Activated naive CD4-positive, alpha-beta T cell treated with Interleukin-2 at 50 U/mL for 16 hours (primary cell): ENCODE measurements around the gene KIAA1328.

ENCODE experiments used
- DNase-seq: peaks from one replicate; pipeline ENCODE4 v3.0.0-alpha.2; 2020

The KIAA1328 gene

DNA sequence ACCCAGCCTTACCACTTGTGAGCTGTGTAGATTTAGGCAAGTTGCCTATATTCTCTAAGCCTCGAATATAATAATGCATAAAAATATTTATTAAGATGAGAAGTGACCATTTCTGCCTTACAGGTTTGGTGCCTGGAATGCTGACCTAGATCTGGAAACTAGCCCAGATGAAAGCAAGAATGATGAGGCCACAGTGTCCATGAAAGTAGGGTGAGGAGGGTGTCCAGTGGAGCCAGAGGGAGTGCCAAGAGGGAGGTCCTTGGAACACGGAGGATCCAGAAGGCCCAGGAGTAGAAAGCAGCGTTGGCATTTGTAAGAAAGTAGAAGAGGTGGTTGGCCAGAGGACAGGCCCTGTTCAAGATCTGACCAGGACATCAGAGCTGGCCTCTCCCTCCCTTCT, 402.3 kb downstream of the KIAA1328 start:
- no peak for DNase-seq

DNA sequence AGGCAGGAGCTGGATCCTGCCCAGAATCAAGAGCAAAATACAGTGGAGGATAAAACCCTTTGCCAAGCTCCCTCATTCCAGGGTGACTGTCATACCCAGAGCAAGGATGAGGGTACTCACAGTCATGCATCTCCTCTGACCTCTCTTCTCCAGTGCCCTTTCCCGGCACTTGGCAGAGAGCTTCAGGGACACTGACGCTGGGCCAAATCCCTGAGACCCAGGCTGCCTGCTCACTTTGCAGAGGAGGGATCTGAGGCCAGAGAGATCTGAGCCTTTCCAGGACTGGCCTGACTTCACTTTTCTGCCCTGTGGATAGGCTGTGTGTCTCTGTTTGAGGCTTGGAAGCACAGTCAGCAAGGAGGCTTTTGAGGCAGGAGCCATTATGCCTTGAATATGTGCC, 406.7 kb downstream of the KIAA1328 start:
- DNase-seq = no peak

DNA sequence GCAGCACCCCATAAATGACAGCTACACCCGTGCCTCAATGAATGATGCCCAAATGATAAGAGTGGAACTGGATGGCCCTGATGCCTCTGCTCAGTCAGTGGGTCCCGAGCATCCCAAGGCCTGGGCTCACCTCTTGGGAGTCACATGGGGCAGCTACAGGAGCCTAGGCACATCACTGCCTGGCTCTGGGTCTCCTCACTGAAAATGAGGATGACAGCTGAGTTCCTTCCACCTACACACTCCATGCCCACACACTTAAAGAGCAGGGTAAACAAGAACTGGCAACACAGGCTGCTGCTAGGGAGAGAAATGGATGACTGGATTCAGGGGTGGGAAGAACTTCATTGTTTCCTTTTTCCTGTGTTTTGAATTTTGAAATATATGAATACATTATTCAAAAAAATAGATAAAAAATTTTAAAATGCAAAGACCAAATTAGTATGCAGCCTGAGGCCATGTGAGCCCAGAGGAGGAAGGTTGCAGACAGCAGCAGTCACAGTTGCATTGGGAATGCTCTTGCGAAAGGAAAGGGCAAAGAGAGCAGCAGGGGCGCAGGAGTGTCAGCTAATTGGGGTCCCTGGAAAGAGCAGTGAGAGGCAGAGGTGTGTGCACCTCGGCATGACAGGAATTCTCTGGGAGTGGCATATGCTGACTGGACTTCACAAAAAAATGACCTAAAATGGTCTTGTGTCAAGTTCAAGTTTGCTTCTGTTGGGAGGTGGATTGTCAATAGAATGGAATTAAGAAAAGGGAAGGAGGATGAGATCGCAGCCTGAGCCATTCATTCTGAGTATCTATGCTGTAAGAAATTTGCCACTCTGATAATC, 409.6 kb downstream of the KIAA1328 start:
- DNase-seq = no peak

DNA sequence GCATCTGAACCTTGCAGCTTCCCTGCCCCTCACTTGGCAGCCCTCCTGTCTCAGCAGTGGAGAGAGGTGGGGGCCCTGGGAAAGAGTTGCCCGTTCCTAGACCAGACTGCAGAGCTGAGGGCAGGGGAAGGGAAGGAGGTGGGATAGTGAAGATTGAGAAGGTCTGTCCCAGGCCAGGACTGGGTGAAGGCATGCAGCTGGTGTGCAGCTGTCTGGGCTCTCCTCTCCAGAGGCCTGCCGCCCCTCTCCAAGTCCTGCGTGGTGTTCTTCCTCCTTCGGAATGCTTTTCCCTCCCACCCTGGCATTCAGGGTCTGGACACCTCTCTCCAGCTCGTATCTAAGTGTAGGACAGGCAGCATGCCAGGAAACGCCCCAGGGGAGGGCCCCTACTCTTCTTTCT, 413.2 kb downstream of the KIAA1328 start:
- DNase-seq = no peak

DNA sequence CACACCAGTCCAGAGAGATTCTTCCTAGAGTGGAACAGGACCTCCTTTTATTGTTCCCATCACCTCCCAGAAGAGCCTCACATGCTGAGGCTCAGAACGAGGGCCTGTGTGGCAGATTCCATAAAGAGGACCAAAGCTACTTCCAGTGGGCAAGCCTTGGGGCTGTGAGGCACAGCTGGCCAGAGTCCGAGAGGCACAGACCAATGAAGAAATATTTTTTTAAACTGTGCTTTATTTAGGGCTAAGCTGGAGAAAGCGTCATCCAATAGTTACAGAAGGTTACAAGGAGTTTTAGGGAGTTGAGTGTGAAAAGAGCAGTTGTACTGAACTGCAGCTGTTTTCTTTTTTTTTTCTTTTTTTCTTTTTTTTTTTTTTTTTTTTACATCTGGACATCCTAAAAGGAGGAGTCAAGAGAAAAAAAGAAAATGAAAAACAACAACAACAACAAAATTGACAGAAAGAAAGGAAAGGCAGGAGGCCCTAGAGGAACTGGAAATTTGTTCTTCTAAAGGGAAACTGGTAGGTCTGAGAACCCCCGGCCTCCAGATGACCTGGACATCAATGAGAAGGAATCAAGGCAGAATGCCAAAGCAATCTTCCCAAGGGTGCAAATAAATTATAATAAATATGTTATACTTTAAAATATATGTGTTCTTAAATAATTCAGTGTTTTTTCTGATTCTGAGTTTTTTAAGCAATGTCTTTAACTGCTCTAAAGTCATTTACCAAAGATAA, 414.1 kb downstream of the KIAA1328 start:
- no peak for DNase-seq

DNA sequence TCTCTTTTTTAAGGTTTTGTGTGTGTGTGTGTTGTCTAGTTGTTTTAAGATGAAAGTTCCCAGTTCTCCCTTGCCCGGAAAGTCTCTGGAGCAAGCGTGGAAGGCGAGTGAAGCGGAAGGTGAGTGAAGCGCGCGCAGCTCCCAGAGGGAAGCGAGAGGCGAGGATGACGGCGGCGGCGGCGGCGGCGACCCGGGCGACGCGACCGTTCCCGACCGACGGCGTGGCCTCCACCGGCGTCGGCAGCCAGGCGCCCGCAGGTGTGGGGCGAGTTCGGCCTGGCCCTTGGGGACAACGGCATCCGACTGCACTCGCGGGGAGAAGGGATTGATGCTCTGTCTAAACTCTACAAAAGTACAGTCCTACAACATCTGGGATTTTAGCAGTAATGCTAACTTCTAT, 414.8 kb downstream of the KIAA1328 start:
- no peak for DNase-seq

DNA sequence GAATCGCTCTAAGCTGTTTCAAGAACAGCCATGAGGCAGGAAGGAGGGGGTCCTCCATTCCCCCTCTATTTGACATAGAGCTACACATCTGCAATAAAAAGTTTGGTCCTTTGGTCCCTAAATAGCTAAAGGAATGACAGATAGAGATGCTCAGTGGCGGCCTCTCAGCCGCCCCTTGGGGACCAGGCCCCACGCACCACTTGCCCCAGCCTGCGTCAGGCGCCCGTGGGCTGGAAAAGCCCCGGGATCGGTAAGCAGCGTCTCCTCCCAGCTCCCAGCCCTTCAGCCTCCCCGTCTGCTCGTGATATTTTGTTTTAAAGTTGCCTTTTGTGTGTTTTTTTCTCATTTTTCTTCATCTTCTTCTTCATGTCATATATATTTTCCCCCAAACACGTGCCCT, 415.7 kb downstream of the KIAA1328 start:
- DNase-seq = no peak

DNA sequence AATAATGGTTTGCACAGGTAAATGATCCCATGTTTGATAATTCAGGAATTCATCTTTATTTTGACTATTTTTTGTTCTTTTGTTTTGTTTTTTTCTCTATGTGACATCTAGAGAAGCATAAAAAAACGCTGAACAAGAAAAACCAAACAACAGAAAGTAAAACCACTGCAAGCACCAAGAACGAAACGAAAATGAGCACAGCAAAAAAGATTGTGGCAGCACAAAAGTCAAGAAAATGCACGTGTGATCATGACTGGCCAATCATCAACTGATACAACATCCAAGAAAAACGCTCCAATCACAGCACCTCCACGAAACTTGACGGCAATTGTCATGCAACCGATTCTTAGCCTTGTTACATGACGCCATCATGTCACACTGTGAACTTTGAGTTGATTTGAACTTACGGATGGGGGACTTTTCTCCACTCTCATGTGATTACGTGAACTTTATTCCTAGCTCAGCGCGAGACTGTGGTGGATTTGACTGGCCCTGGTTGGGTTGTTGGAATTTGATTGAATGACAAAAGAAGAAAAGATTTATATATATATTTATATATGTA, 417.9 kb downstream of the KIAA1328 start:
- DNase-seq = no peak

DNA sequence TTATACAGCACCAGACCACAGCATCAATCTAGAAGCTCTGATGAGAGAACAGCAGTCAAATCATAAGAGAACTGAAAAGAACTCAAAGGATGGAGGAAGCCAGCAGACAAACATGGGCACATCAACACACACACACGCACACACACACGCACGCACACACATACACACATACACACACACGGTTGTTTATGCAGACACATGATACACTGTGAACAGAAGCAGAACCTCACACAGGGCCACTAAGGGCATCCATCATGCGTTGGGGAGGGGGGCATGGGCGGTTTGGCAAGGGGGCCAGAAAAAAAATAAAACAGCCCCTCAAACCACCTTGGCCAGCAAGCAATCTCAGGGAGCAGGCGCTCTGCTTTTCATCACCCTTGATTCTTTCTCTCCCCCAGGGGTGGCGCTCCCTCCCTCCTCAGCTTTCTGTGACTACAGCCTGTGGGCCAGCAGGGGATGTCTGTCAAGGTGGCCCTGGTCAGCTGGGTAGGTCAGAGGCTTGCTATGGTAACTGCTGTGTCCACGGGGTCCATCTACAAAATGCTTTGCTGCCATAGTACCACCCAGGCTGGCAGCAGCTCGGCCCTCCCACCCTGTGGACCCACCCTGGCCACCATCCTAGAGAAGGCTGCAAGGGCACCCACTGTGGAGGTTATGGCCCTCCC, 418.7 kb downstream of the KIAA1328 start:
- DNase-seq = no peak

DNA sequence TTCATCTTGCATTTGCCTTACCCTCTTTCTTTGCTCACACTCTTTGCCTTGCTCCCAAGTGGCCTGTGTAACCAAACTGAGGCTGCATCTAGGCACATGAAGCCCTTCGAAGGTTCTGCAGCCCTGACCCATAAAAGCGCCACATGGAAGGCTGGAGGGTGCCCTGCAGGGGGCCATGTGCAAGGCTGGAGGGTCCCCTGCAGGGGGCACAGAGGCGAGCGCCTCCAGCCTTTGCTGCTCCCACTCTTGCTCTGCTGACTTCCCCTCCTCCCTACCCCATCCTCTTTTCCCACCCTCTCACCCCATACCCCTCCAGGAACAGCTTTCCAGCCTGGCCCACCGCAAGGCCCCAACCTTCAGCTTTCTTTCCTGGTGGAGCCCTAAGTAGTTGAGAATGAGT, 419.4 kb downstream of the KIAA1328 start:
- no peak for DNase-seq

DNA sequence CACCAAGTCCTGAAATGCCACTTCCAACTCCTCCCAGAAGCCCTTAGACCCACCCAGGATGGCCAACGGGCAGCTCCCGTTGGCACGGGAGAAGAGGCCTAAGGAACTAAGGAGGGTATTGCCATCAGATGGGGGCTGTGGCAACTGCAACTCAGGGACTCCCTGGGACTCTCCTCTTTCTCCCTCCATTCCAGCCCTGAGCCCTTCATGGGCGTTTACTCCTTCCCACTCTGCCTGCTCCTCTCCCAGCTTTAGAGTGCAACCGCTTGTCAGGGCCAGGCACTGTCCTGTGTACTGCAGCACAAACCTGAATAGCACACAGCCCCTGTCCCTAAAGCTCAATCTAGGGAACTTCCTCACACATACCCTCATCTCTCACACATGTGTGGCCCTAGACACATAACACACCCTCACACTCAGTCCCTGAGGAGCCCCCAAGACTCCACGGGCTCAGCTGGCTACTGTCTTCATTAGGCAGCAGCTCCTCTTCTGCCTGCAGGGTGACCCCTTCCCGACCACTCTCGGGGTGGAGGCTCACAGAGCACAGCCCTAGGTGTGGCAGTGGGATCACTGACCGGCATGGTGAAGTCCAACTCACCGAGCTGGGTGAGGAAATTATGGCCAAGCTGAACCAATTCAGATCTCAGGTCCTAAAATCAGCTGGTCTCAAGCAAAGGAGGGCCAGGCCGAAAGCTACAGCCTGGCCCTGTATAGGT, 420.4 kb downstream of the KIAA1328 start:
- no peak for DNase-seq

DNA sequence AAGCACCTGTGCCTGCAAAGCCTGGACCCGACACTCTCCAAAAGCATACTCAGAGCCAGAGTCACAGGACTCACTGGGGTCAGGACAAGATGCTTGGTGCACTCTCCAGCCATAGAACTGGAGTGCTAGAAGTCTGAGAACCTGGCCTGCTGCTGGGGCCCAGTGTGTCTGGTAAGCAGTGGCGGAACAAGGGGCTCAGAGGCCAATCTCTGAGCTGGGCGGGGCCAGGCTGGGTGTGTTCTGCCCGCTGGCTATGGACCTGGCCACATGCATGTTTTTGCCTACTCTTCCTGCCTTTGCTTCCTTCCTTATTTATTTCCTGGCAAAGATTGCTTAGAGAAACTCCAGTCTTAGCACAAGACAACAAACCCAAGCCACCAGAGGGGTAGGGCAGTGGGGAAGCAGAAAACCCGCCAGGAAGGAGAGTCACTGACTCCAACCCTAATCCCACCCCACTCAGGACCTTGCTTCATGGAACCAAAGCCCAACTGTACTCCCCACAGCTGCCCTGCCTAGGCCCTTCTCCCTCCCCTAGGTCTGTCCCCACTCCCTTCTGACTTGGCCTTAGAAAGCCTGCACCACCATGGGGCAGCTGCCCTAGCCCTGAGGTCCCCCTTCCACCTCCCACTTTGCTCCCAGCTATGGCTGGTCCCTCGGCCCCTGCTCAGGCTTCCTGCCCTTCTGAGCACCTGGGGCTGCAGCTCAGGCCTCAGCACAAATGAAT, 421.1 kb downstream of the KIAA1328 start:
- DNase-seq = no peak

DNA sequence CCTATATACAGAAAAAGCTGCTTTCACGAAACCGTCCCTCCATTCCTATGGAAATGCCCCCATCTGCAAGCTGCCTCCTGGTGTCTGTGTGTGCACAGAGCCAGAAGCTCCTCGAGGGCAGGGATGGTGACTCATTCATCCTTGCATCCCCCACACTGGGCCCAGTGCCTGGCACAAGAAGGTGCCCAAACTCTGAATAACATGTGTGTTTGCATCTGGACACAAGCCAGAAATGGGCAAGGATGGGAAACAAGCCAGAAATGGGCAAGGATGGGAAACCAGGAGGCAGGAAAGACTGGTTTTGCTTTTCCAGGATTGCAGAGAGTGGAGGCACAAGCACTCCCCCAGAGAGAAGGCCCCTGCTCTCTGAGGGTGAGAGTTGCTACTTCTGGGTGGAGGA, 422.8 kb downstream of the KIAA1328 start:
- DNase-seq = no peak

DNA sequence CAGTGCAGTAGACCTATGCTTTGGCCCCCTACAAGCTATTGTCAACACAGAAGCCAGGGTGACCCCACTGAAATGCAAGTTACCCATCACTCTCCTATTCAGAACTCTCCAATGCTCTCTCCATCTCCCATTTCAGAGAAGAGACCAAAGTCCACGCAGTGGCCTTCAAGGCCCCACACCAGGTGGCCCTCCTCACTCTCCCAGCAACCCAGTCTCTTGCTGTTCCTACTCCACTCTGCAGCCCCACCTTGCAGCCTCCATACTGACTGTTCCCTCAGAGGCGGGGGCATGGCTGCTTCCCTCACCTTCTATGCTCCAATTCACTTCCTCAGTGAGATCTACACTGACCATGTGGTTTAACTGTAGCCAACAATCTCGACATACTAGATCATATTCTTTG, 423.4 kb downstream of the KIAA1328 start:
- no peak for DNase-seq

DNA sequence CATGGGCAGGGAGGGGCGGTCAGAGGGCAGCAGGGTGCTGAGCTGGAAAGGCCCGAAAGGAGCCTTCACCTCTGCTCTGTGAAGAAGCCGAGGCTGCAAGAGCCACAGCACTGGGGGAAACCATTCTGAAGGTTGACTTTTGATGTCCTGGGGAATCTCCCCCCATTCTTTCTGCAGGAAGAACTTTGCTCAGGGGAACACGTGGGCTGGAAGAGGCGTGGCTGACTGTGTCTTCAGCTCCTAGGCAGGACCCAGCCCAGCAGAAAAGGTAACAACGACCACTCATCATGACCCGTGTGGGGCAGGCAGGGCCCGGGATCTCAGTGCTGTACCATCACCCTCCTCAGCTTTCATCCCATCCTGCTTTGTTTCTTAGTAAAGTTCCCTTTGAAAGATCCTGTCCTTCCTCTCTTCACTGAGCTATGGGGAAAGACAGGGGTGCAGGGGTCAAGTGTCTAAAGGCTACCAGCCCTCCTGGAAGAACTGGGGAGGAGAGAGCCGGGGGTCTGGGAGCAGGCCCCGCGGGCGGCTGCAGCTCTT, 424.0 kb downstream of the KIAA1328 start:
- no peak for DNase-seq

DNA sequence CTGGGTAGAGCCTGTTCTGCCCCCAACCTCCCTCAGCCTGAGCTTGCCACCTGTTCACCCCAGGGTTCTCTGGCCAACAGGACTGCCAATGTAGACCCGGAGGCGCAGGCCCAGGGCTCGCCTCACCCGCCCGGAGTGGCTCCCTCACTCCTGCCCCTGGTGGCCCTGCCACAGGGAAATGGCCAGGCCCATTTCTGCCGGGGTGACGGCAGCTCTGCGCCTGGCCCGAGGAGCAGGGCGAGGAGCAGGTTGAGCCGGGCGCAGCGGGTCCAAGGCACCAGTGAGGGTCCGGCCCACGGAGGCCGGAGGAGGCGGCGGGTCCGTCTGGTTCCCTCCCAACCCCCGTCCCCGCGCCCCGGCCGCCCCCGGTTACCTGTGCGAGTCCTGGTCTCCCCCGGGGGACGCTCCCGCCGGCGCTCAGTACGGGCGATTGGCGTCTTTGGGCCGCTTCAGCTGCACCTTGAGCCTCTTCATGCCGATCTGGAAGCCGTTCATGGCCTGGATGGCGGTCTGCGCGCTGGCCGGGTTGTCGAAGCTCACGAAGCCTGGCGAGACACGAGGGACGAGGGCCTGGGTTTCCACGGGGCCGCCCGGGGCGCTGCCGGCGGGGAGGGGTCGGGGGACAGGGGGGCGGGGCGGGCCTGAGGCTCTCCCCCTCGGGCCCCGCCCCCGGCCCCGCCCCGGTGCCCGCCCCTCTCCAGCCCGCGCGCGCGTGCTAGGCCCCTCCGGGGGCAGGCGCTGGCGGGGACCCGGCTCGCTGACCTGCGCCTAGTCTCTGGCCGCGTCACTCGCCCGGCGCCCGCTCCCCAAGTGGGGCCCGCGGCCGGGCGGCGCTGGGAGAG, 424.7 kb downstream of the KIAA1328 start:
- DNase-seq = no peak

DNA sequence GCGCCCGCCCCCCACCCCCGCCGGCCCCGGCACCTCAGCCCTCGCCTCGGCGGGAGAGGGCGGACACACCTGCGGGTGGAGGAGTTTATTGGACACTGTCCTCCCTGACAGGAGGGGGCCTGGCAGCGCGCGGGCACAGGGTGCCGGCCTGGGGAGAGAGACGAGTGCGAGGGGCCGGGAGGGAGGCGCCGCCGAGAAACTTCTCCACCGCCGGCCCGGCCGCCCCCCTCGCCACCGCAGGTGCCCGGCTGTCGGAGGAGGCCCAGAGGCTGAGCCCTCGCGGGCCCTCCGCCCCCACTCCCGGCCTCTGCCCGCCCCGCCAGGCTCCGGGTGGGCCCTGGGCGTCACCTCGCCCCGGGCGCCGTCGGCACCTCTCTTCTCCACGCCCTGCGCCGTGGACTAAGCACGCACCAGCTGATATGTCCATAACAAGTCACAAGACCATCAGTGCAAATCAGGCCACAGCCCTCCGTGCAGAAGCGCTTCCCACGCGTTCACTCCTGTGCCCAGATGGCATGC, 425.4 kb downstream of the KIAA1328 start:
- no peak for DNase-seq

DNA sequence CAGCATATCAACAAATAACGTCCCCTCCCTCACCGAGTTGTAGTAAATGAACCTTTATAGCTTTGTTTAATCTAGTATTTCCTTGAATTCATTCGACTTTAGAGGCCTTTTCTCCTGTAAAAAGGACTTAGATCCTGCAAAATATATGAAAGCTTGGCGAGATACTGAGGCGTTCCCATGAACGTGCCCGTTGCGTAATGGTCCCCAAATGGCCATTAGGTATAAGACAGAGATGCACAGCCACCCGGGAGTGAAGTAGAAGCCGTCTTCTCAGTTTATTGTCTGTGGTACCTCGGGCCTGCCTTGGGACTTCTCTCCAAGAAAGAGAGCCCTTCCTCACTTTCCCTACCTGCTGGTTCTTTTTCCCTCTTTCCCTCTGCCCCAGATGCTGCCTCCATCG, 426.0 kb downstream of the KIAA1328 start:
- DNase-seq = no peak

DNA sequence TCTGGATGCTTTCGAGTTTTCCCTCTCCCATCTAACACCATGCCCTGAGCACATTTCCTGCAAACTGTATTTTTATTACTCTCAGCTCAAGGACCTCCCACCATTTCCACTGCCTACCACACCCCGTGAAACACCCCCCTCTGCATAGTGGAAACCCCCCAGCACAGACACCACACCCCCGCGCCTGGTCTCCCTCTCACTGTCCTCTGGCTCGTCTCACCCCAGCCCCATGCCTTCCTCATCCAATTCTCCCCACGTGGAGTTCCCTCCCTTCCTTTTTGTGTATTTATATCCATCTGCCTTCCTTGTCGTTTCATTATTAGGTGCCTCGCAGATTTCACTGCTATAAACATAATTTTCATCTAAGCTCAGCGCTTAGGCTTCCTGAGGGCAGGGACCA, 429.2 kb downstream of the KIAA1328 start:
- DNase-seq = no peak

DNA sequence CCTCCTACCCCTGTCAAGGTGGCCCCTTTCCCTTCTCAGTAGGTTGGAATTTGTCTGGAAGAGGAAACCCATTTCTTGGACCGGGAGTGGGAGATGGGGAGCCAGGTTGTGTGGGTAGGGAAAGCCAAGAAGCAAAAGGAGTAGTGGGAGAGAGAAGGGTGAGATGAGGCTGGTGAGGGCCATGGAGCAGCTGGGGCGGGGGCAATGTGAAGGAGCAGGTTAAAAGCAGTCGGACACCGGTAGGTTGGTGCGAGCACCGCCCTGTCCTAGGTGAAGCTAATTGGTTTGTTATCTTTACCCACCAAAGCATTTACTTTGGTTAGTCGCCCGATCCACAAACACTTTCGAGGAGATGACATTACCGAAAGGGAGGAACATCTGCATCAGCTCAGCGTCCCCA, 429.9 kb downstream of the KIAA1328 start:
- no peak for DNase-seq

DNA sequence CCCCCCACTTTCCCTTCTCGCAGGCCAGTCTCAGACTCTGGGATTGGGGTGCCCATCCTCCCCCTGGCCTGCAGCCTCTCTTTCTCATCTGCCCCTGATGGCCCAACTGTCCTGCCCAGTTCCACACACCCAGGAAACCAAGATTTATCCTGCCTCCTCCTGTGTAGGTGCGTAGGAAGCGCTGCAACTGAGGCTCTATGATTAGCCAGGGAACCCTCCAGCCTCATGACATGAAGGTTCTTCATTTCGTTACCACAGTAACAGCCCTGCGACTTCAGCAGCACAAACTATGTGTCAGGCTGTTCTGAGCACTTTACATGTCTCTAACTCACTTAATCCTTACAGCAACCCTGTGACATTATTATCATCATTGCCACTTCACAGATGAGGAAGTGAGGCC, 430.8 kb downstream of the KIAA1328 start:
- DNase-seq = no peak
